AG09309 (cell line): ENCODE measurements around the gene CLIC1.

Experiments used
- DNase-seq: peaks from one replicate; pipeline ENCODE4 v3.0.0-alpha.2; 2010; ENCODE audit warnings: low read depth
- H3K4me3 ChIP-seq: 2 replicates; pipeline ENCODE4 v1.5.1; 2011; ENCODE audit warnings: mild to moderate bottlenecking, low read depth, low read length, moderate library complexity; ENCODE audit not compliant: control insufficient read depth
- CTCF ChIP-seq: IDR thresholded peaks from 2 replicates; pipeline ENCODE4 v1.5.1; 2011; ENCODE audit warnings: mild to moderate bottlenecking, low read depth, low read length, inconsistent platforms; ENCODE audit not compliant: insufficient read depth, control insufficient read depth; ENCODE audit errors: missing control alignments

The CLIC1 gene

GRCh38 chr6:31739639-31740396 is 3.5 kb upstream of the CLIC1 start, which contains the start of gene MSH5:
MSH5 (plus strand) TSS chr6:31740005; CDS start chr6:31740467, 462 bp downstream.
- H3K4me3 ChIP-seq: peak within 1 kb of the TSS; percentile 94
- peak; percentile 96 for DNase-seq
- TF ChIP-seq CTCF: no peak

- no peak for DNase-seq
- peak; percentile 41 for TF ChIP-seq CTCF
- H3K4me3 ChIP-seq: no peak overlapping the region
Measured at GRCh38 chr6:31737991-31738979, 2.0 kb upstream of the CLIC1 start.

DNA sequence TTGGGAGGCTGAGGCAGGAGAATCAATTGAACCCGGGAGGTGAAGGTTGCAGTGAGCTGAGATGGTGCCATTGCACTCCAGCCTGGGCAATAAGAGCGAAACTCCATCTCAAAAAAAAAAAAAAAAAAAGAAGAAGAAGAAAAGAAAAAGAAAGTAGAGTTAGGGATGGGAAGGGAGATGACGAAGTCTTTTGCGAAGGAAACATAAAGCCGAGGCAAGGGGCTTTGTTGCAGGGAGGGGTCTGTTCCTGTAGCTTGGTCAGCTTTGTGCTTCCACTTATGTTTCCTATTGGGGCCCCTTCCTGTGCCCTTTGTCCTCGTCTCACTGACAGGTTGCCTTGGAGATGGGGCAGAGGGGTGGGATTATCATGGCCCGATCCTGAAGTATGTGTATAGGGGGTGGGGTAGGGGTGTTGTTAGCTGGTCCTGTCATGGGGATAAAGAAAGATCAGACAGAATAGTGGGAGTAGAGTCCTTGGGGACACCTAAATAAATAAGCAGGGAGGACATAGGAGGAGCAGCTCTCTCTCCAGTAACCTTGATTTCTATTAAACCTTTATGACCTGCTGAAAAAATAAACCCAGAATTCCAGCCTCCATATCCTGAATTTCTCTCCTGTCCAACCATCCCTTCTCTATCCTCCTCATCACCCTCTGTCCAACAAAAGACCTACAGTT is 1.1 kb upstream of the CLIC1 start:
- no peak overlapping the region for H3K4me3 ChIP-seq
- no peak for TF ChIP-seq CTCF
- no peak for DNase-seq

DNA sequence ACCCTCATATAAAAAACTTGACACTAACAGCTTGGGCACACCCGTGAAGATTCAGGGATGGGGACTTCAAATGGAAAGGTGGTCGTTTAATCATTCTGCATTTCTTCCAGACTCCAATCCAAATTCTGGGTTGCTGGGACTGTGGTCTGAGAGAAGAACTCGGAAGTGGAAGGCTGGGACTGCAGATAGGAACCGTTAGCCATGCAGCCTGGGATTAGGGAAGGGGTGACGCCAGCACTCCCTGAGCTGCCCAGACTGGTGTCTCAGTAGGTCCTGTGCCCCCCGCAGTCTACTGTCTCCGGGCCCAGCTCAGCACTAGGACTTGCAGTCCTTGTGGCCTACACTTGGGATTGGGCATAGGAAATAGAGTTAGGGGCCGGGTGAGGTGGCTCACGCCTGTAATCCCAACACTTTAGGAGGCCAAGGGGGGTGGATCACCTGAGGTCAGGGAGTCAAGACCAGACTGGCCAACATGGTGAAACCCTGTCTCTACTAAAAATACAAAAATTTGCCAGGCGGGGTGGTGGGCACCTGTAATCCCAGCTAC is 511 bp upstream of the CLIC1 start:
- peak overlapping the region; percentile 85 for H3K4me3 ChIP-seq
- no peak for DNase-seq
- no peak for TF ChIP-seq CTCF

GRCh38 chr6:31734821-31735406 is 1.4 kb downstream of the CLIC1 start:
- DNase-seq: no peak
- no peak for TF ChIP-seq CTCF
- peak overlapping the region; percentile 85 for H3K4me3 ChIP-seq
